ENCODE data around the gene LHFPL3.

DNA sequence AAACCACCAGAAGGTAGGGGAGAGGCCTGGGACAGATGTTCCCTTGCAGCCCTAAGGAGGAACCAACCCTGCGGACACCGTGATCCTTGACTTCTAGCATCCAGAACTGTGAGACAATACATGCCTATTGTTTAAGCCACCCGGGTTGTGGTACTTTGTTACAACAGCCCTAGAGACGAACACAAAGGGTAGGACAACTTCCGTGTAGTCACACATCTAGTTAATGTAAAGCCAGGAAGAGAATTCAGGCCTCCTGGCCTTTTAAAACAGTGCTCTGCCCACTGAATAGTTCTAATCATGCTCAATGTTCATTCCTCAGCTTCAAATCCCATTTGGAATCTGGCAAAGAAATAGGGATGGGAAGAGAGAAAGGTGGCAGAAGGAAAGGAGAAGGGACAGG, 445.4 kb downstream of the LHFPL3 start:
- TF ChIP-seq EZH2 (IDR thresholded peaks at IDR 0.05; ENCODE audit: low read depth): no peak
- TF ChIP-seq, protein P1, sequence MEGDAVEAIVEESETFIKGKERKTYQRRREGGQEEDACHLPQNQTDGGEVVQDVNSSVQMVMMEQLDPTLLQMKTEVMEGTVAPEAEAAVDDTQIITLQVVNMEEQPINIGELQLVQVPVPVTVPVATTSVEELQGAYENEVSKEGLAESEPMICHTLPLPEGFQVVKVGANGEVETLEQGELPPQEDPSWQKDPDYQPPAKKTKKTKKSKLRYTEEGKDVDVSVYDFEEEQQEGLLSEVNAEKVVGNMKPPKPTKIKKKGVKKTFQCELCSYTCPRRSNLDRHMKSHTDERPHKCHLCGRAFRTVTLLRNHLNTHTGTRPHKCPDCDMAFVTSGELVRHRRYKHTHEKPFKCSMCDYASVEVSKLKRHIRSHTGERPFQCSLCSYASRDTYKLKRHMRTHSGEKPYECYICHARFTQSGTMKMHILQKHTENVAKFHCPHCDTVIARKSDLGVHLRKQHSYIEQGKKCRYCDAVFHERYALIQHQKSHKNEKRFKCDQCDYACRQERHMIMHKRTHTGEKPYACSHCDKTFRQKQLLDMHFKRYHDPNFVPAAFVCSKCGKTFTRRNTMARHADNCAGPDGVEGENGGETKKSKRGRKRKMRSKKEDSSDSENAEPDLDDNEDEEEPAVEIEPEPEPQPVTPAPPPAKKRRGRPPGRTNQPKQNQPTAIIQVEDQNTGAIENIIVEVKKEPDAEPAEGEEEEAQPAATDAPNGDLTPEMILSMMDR (conservative IDR thresholded peaks at IDR 0.05): no peak
